Keratinocyte (primary cell): ENCODE data around the gene TBCD. TPM values are rescaled to one million over a fixed set of nuclear protein-coding genes. Genes with fewer than 3 reads are reported as not detected.

Experiments
- DNase-seq: peaks from one replicate; pipeline ENCODE4 v3.0.0-alpha.2; 2011; ENCODE audit warnings: low read depth, missing footprints, low spot score
- FAIRE-seq: peaks from 2 replicates; lab custom pipeline; 2011; peaks lifted over from hg19 to GRCh38; lab: Jason Lieb, UNC
- H2AFZ ChIP-seq: 2 replicates; pipeline ENCODE4 v1.6.0; 2012; ENCODE audit warnings: low read length, control low read depth, inconsistent platforms; ENCODE audit not compliant: control insufficient read depth
- H3K27ac ChIP-seq: 2 replicates; pipeline ENCODE4 v1.5.1; 2011; ENCODE audit warnings: low read length; ENCODE audit not compliant: control insufficient read depth, insufficient read depth
- H3K27me3 ChIP-seq: 3 replicates; pipeline ENCODE4 v1.6.0; 2011; ENCODE audit warnings: low read length; ENCODE audit not compliant: control insufficient read depth, insufficient read depth; ENCODE audit errors: extremely low read depth
- H3K36me3 ChIP-seq, 2 experiments: 2 replicates in 1 of 2; 3 replicates in 1 of 2; pipeline ENCODE4 v1.5.1; 2011; ENCODE audit warnings: low read length in 2 of 2, mild to moderate bottlenecking in 1 of 2; ENCODE audit not compliant: control insufficient read depth in 2 of 2, insufficient read depth in 2 of 2; ENCODE audit errors: extremely low read depth in 1 of 2
- H3K4me1 ChIP-seq: 3 replicates; pipeline ENCODE4 v1.5.1; 2011; ENCODE audit warnings: low read length; ENCODE audit not compliant: control insufficient read depth, insufficient read depth; ENCODE audit errors: extremely low read depth
- H3K4me2 ChIP-seq: 3 replicates; pipeline ENCODE4 v1.6.0; 2011; ENCODE audit warnings: low read depth, low read length; ENCODE audit not compliant: control insufficient read depth, insufficient read depth; ENCODE audit errors: extremely low read depth
- H3K4me3 ChIP-seq, 3 experiments: fragments of 200-600 bp in 1 of 3; sonication (generic) in 1 of 3; 2 replicates in 2 of 3; 3 replicates in 1 of 3; pipeline ENCODE4 v1.5.1; 2011 to 2016; ENCODE audit warnings: low read length in 3 of 3, mild to moderate bottlenecking in 3 of 3, control low read depth in 2 of 3, inconsistent platforms in 1 of 3, low read depth in 1 of 3, mixed read lengths in 1 of 3, mixed run types in 1 of 3, moderate library complexity in 1 of 3; ENCODE audit not compliant: control insufficient read depth in 2 of 3, insufficient read depth in 2 of 3; ENCODE audit errors: extremely low read depth in 1 of 3
- H3K79me2 ChIP-seq: 2 replicates; pipeline ENCODE4 v1.6.0; 2012; ENCODE audit warnings: low read length; ENCODE audit not compliant: control insufficient read depth, insufficient read depth
- H3K9ac ChIP-seq: 3 replicates; pipeline ENCODE4 v1.6.0; 2011; ENCODE audit warnings: low read length; ENCODE audit not compliant: control insufficient read depth, insufficient read depth; ENCODE audit errors: extremely low read depth
- H3K9me1 ChIP-seq: 3 replicates; pipeline ENCODE4 v1.6.0; 2011; ENCODE audit warnings: low read length; ENCODE audit not compliant: control insufficient read depth, insufficient read depth; ENCODE audit errors: extremely low read depth
- H3K9me3 ChIP-seq: 2 replicates; pipeline ENCODE4 v1.5.1; 2012; ENCODE audit warnings: low read depth, low read length; ENCODE audit not compliant: control insufficient read depth
- H4K20me1 ChIP-seq: 3 replicates; pipeline ENCODE4 v1.6.0; 2011; ENCODE audit warnings: low read length; ENCODE audit not compliant: control insufficient read depth, insufficient read depth; ENCODE audit errors: extremely low read depth
- CTCF ChIP-seq, 3 experiments: IDR thresholded peaks in 1 of 3; conservative IDR thresholded peaks in 1 of 3; optimal IDR thresholded peaks in 1 of 3; 2 replicates in 2 of 3; 3 replicates in 1 of 3; pipeline versions ENCODE3 to v1.5.1; 2011; ENCODE audit warnings: low read length in 3 of 3, mild to moderate bottlenecking in 3 of 3, moderate library complexity in 2 of 3, control low read depth in 1 of 3, inconsistent platforms in 1 of 3; ENCODE audit not compliant: insufficient read depth in 2 of 3; ENCODE audit errors: extremely low read depth in 1 of 3
- EZH2 ChIP-seq: IDR thresholded peaks from one replicate; pipeline ENCODE4 v1.6.1; 2012; ENCODE audit warnings: inconsistent platforms, mild to moderate bottlenecking, low read length, moderate library complexity
- dilution Hi-C: fragments of 300-500 bp; cut with MboI; formaldehyde crosslinking; loops from one replicate; pipeline ENCODE4 v1.7.0; 2020; ENCODE audit warnings: low sequenced_read_pairs; ENCODE audit not compliant: extremely low pct_ligation_motif_present
- polyA plus RNA-seq, 5 experiments: library from polyadenylated mRNA; depleted of rRNA in 3 of 5; stranded (reverse) in 3 of 5; stranded (forward) in 1 of 5; unstranded in 1 of 5; fragments of >200 nt; gene quantifications; 1 replicate in 1 of 5; 2 replicates in 3 of 5; 3 replicates in 1 of 5; pipeline versions ENCODE4 v1.2.1 to v1.2.3, GENCODE V29; 2011 to 2012; ENCODE audit warnings: missing spikeins in 2 of 5, low read depth in 1 of 5, low replicate concordance in 1 of 5

TBCD gene
- polyA plus RNA-seq, 1 donor (not counting 4 experiments of a cell fraction or from before 2014, with no cell fraction given), result 36.2 TPM

GRCh38 chr17:82765371-82765770, 13.5 kb downstream of the TBCD start:
- Histone ChIP-seq H3K27me3 (no peaks in the 10 kb centered on the region), H3K4me1 (no peaks in the 10 kb centered on the region), H3K9me1 (no peaks in the 10 kb centered on the region), H3K9ac (no peak overlapping the region), H3K27ac (no peak overlapping the region), H3K9me3 (no peaks in the 10 kb centered on the region), H3K36me3 (peaks cover 23 to 24% of the 10 kb centered on the region in 2 experiments), H2AFZ (no peak overlapping the region), H4K20me1 (no peaks in the 10 kb centered on the region), H3K4me3 (no peak overlapping the region), H3K79me2 (peaks cover 13% of the 10 kb centered on the region), H3K4me2 (no peak overlapping the region)
- dilution Hi-C loops, result no loop called here
- DNase-seq, result no peak
- TF ChIP-seq CTCF (optimal IDR thresholded peaks at IDR 0.05 in 1 of 3, IDR thresholded peaks at IDR 0.05 in 1 of 3, conservative IDR thresholded peaks at IDR 0.05 in 1 of 3; ENCODE audit: extremely low read depth in 1 of 3, insufficient read depth in 2 of 3, low read length in 3 of 3) (no peak), EZH2 (no peak)
- no peak for FAIRE-seq

GRCh38 chr17:82767041-82767754, 15.3 kb downstream of the TBCD start:
- no peaks in the 10 kb centered on the region for H3K4me1 ChIP-seq
- no peaks in the 10 kb centered on the region for H3K9me1 ChIP-seq
- FAIRE-seq, result no peak
- no peak overlapping the region for H3K4me2 ChIP-seq
- peaks cover 6% of the 10 kb centered on the region for H3K79me2 ChIP-seq
- no peak for DNase-seq
- H3K9me3 ChIP-seq, result no peaks in the 10 kb centered on the region
- no peak overlapping the region for H3K4me3 ChIP-seq
- no peak for TF ChIP-seq EZH2
- TF ChIP-seq CTCF (optimal IDR thresholded peaks at IDR 0.05 in 1 of 3, IDR thresholded peaks at IDR 0.05 in 1 of 3, conservative IDR thresholded peaks at IDR 0.05 in 1 of 3; ENCODE audit: extremely low read depth in 1 of 3, insufficient read depth in 2 of 3, low read length in 3 of 3), result peak; percentile 57 to 77 (median 67)
- H4K20me1 ChIP-seq, result no peaks in the 10 kb centered on the region
- no peak overlapping the region for H3K9ac ChIP-seq
- dilution Hi-C loops, result no loop called here
- no peak overlapping the region for H3K27ac ChIP-seq
- H2AFZ ChIP-seq, result no peak overlapping the region
- H3K27me3 ChIP-seq, result no peaks in the 10 kb centered on the region
- H3K36me3 ChIP-seq, result peaks cover 19 to 21% of the 10 kb centered on the region in 2 experiments
